Vagina (tissue), 2 donors: ENCODE data around the gene RNF214. TPM values are rescaled to one million over a fixed set of nuclear protein-coding genes. Genes with fewer than 3 reads are reported as not detected.

Experiments used
- DNase-seq, 2 donors: peaks; one replicate each; pipeline ENCODE4 v3.0.0-alpha.2; 2017; ENCODE audit errors: extremely low spot score in 2 of 2
- H3K27ac ChIP-seq: fragments of 200-600 bp; sonication (generic); one replicate; pipeline ENCODE4 v1.5.1; 2019
- H3K27me3 ChIP-seq: fragments of 200-600 bp; sonication (generic); one replicate; pipeline ENCODE4 v1.5.1; 2019
- H3K36me3 ChIP-seq, 2 donors: fragments of 200-600 bp; sonication (generic); one replicate each; pipeline ENCODE4 v1.5.1; 2017 to 2019
- H3K4me1 ChIP-seq: fragments of 200-600 bp; sonication (generic); one replicate; pipeline ENCODE4 v1.5.1; 2019
- H3K4me3 ChIP-seq, 2 donors: fragments of 200-600 bp; sonication (generic); 1 replicate in 1 of 2; 2 replicates in 1 of 2; pipeline ENCODE4 v1.5.1; 2016 to 2019
- H3K9me3 ChIP-seq: fragments of 200-600 bp; sonication (generic); one replicate; pipeline ENCODE4 v1.5.1; 2019
- CTCF ChIP-seq, 3 experiments: fragments of 450-650 bp in 2 of 3; fragments of 200-600 bp in 1 of 3; sonication (generic) in 1 of 3; IDR thresholded peaks; one replicate each; pipeline ENCODE4 v1.5.1; 2017 to 2019; ENCODE audit warnings: antibody characterized with exemption in 3 of 3, mild to moderate bottlenecking in 2 of 3, moderate library complexity in 2 of 3
- POLR2A ChIP-seq, 2 donors: fragments of 450-650 bp; IDR thresholded peaks; one replicate each; pipeline ENCODE4 v1.6.1; 2017; ENCODE audit warnings: antibody characterized with exemption in 2 of 2, mild to moderate bottlenecking in 2 of 2, moderate library complexity in 2 of 2
- POLR2AphosphoS5 ChIP-seq, 2 donors: sonication (generic); formaldehyde crosslinking; IDR thresholded peaks; one replicate each; pipeline ENCODE4 v1.9.0; 2017; ENCODE audit warnings: antibody characterized with exemption in 2 of 2, mild to moderate bottlenecking in 2 of 2, low read depth in 1 of 2; ENCODE audit not compliant: insufficient read depth in 1 of 2
- intact Hi-C: fragments of 100-400 bp; cut with DNase I; formaldehyde crosslinking; loops from one replicate; pipeline ENCODE4 v1.15.1; 2023
- total RNA-seq: library from RNA; depleted of rRNA; stranded (reverse); fragments of >200 nt; gene quantifications from one replicate; pipeline ENCODE4 v1.2.3, GENCODE V29; 2016

RNF214 gene
- total RNA-seq, 1 donor from 2014 or later, result 10.8 TPM

- Histone ChIP-seq H3K9me3 (no peaks in the 10 kb centered on the region), H3K4me3 (no peak overlapping the region), H3K27me3 (no peaks in the 10 kb centered on the region), H3K36me3 (peaks cover 0 to 36% of the 10 kb centered on the region in 2 donors), H3K4me1 (no peaks in the 10 kb centered on the region), H3K27ac (no peak overlapping the region)
- TF ChIP-seq POLR2AphosphoS5 (IDR thresholded peaks at IDR 0.05; ENCODE audit: insufficient read depth in 1 of 2, low read depth in 1 of 2) (no peak), POLR2A (IDR thresholded peaks at IDR 0.05) (no peak), CTCF (IDR thresholded peaks at IDR 0.05) (no peak)
- intact Hi-C loops, result no loop called here
- no peak for DNase-seq
These were observed 60.1 kb downstream of the RNF214 start for GRCh38 chr11:117292616-117293015.

- H3K27ac ChIP-seq, result no peak overlapping the region
- peaks cover 13% of the 10 kb centered on the region for H3K4me1 ChIP-seq
- H3K36me3 ChIP-seq, result peaks cover 0 to 18% of the 10 kb centered on the region in 2 donors
- no peak overlapping the region for H3K4me3 ChIP-seq
- intact Hi-C loops, result no loop called here
- no peaks in the 10 kb centered on the region for H3K27me3 ChIP-seq
- TF ChIP-seq POLR2A (IDR thresholded peaks at IDR 0.05) (no peak), POLR2AphosphoS5 (IDR thresholded peaks at IDR 0.05; ENCODE audit: insufficient read depth in 1 of 2, low read depth in 1 of 2) (no peak), CTCF (IDR thresholded peaks at IDR 0.05) (no peak)
- no peak for DNase-seq
- no peaks in the 10 kb centered on the region for H3K9me3 ChIP-seq
These were observed 63.1 kb downstream of the RNF214 start for GRCh38 chr11:117295438-117296137.

- H3K27ac ChIP-seq, result no peak overlapping the region
- peaks cover 20% of the 10 kb centered on the region for H3K4me1 ChIP-seq
- TF ChIP-seq POLR2A (IDR thresholded peaks at IDR 0.05), result no peak
- TF ChIP-seq POLR2AphosphoS5 (IDR thresholded peaks at IDR 0.05; ENCODE audit: insufficient read depth in 1 of 2, low read depth in 1 of 2), result no peak
- no peak for TF ChIP-seq CTCF (IDR thresholded peaks at IDR 0.05)
- no peak for DNase-seq
- intact Hi-C loops, result no loop called here
- H3K9me3 ChIP-seq, result no peaks in the 10 kb centered on the region
- H3K27me3 ChIP-seq, result no peaks in the 10 kb centered on the region
- no peak overlapping the region for H3K4me3 ChIP-seq
- peaks cover 0 to 6% of the 10 kb centered on the region in 2 donors for H3K36me3 ChIP-seq
These were observed 64.4 kb downstream of the RNF214 start for GRCh38 chr11:117296881-117297280.

- no peak overlapping the region for H3K27ac ChIP-seq
- no peaks in the 10 kb centered on the region for H3K9me3 ChIP-seq
- H3K27me3 ChIP-seq, result no peaks in the 10 kb centered on the region
- peaks cover 0 to 6% of the 10 kb centered on the region in 2 donors for H3K36me3 ChIP-seq
- DNase-seq, result no peak
- H3K4me1 ChIP-seq, result peaks cover 20% of the 10 kb centered on the region
- intact Hi-C loops, result no loop called here
- TF ChIP-seq POLR2AphosphoS5 (IDR thresholded peaks at IDR 0.05; ENCODE audit: insufficient read depth in 1 of 2, low read depth in 1 of 2) (no peak), POLR2A (IDR thresholded peaks at IDR 0.05) (no peak), CTCF (IDR thresholded peaks at IDR 0.05) (no peak)
- no peak overlapping the region for H3K4me3 ChIP-seq
These were observed 65.7 kb downstream of the RNF214 start for GRCh38 chr11:117298195-117298594.
